ENCODE data around the gene ITPR2.

ITPR2 gene

GRCh38 chr12:26292596-26292995, 540.4 kb downstream of the ITPR2 start:
- DNase-seq (ENCODE audit: low spot score): no peak

GRCh38 chr12:26290565-26290964, 542.4 kb downstream of the ITPR2 start:
- DNase-seq (ENCODE audit: low spot score): no peak

- peak; percentile 63 for DNase-seq (ENCODE audit: low spot score)
These were observed 545.2 kb downstream of the ITPR2 start for GRCh38 chr12:26287671-26288381.

All from Ammon's horn (tissue), 1 donor.